GM12878 (cell line): ENCODE results near the gene PSENEN. TPM values are rescaled to one million over a fixed set of nuclear protein-coding genes. Genes with fewer than 3 reads are reported as not detected.

ENCODE experiments used
- E2F4 ChIP-seq: IDR thresholded peaks from 2 replicates; pipeline ENCODE4 v1.6.1; 2012; ENCODE audit warnings: low read depth, low read length, improper control_type of control experiment
- FOXM1 ChIP-seq: IDR thresholded peaks from 2 replicates; pipeline ENCODE4 v1.6.1; 2012; ENCODE audit warnings: low read depth, mild to moderate bottlenecking, inconsistent platforms, low read length, moderate library complexity
- GABPA ChIP-seq: IDR thresholded peaks from 2 replicates; pipeline ENCODE4 v1.6.1; 2014; ENCODE audit warnings: antibody characterized with exemption, low read depth, mild to moderate bottlenecking, inconsistent platforms
- MEF2B ChIP-seq: fragments of 450-650 bp; IDR thresholded peaks from 2 replicates; pipeline ENCODE4 v1.6.1; 2018; ENCODE audit warnings: mild to moderate bottlenecking, moderate library complexity; ENCODE audit not compliant: partially characterized antibody, poor library complexity, severe bottlenecking
- MTA2 ChIP-seq: fragments of 450-650 bp; IDR thresholded peaks from 2 replicates; pipeline ENCODE4 v1.6.1; 2016; ENCODE audit warnings: low read depth, mild to moderate bottlenecking, moderate library complexity
- NBN ChIP-seq: fragments of 450-650 bp; IDR thresholded peaks from 2 replicates; pipeline ENCODE4 v1.6.1; 2016
- NFYA ChIP-seq: IDR thresholded peaks from 2 replicates; pipeline ENCODE4 v1.6.1; 2011; ENCODE audit warnings: low read depth, mild to moderate bottlenecking, low read length, improper control_type of control experiment, borderline replicate concordance
- NR2C2 ChIP-seq: IDR thresholded peaks from 2 replicates; pipeline ENCODE4 v1.6.1; 2011; ENCODE audit warnings: borderline replicate concordance, low read depth; ENCODE audit not compliant: control insufficient read depth, insufficient read length
- PBX3 ChIP-seq: IDR thresholded peaks from 2 replicates; pipeline ENCODE4 v1.6.1; 2011; ENCODE audit warnings: mild to moderate bottlenecking, low read depth, low read length, moderate library complexity; ENCODE audit not compliant: insufficient replicate concordance
- RFX5 ChIP-seq: IDR thresholded peaks from 2 replicates; pipeline ENCODE4 v1.6.1; 2011; ENCODE audit warnings: low read depth, low read length, improper control_type of control experiment
- SIX5 ChIP-seq: IDR thresholded peaks from 2 replicates; pipeline ENCODE4 v1.6.1; 2011; ENCODE audit warnings: mild to moderate bottlenecking, low read depth, low read length, moderate library complexity; ENCODE audit not compliant: severe bottlenecking
- SMC3 ChIP-seq: IDR thresholded peaks from 2 replicates; pipeline ENCODE4 v1.6.1; 2011; ENCODE audit warnings: low read length, improper control_type of control experiment, borderline replicate concordance
- TCF7 ChIP-seq: IDR thresholded peaks from 2 replicates; pipeline ENCODE4 v1.6.1; 2014; ENCODE audit warnings: antibody characterized with exemption, borderline replicate concordance
- ZBTB40 ChIP-seq: fragments of 450-650 bp; IDR thresholded peaks from 2 replicates; pipeline ENCODE4 v1.6.1; 2016; ENCODE audit warnings: mild to moderate bottlenecking, moderate library complexity, borderline replicate concordance
- ZNF24 ChIP-seq: fragments of 450-650 bp; IDR thresholded peaks from 2 replicates; pipeline ENCODE4 v1.6.1; 2017; ENCODE audit warnings: antibody characterized with exemption, mild to moderate bottlenecking
- ZNF384 ChIP-seq: IDR thresholded peaks from 2 replicates; pipeline ENCODE4 v1.6.1; 2012; ENCODE audit warnings: low read depth, mild to moderate bottlenecking, low read length, improper control_type of control experiment, borderline replicate concordance
- polyA plus RNA-seq, 11 experiments: library from polyadenylated mRNA; depleted of rRNA in 4 of 11; unstranded in 6 of 11; stranded (reverse) in 5 of 11; fragments of >200 nt; fragmentation: Nextera tagmentation in 4 of 11; fragmentation: Illumina TruSeq in 1 of 11; extraction: Ambion mirVana in 4 of 11; extraction: Trizol in 1 of 11; gene quantifications; 1 replicate in 1 of 11; 2 replicates in 10 of 11; pipeline versions ENCODE4 v1.2.1 to v1.2.3, GENCODE V29; 2011 to 2016; ENCODE audit warnings: inconsistent platforms in 2 of 11, missing spikeins in 2 of 11, low read depth in 1 of 11
- total RNA-seq, 4 experiments: library from RNA; depleted of rRNA in 3 of 4; stranded (reverse); fragments of >200 nt in 3 of 4; fragmentation: Illumina TruSeq in 1 of 4; extraction: Trizol in 1 of 4; gene quantifications; 2 replicates each; pipeline versions ENCODE4 v1.2.1 to v1.2.3, GENCODE V29; 2013 to 2021
- TF ChIP-seq, protein P1 (sequence below): IDR thresholded peaks from 2 replicates; pipeline ENCODE4 v1.6.1; 2012; ENCODE audit warnings: low read length, inconsistent platforms
- TF ChIP-seq, protein P2 (sequence below): fragments of 450-650 bp; IDR thresholded peaks from 2 replicates; pipeline ENCODE4 v1.6.1; 2017; ENCODE audit warnings: antibody characterized with exemption, mild to moderate bottlenecking, moderate library complexity

Gene PSENEN
- total and polyA plus RNA-seq, 10 of the 15 experiments (the other 5 are each of a cell fraction or from before 2014, with no cell fraction given): 14.4 to 178 (median 43.5) TPM

GRCh38 chr19:35702223-35703012, 43.0 kb upstream of the PSENEN start (continued):
- TF ChIP-seq PBX3 (peak; percentile 100), GABPA (no peak), MTA2 (peak; percentile 29; the same call in 1 of the 2 replicates), NR2C2 (no peak), NFYA (peak; percentile 73), MEF2B (peak; percentile 26), TCF7 (no peak), ZBTB40 (0 out of 2 replicates have a peak, but pooled peaks have one; percentile 2), NBN (peak; percentile 79), FOXM1 (0 out of 2 replicates have a peak, but pooled peaks have one; percentile 15), SIX5 (no peak), ZNF384 (no peak), SMC3 (0 out of 2 replicates have a peak, but pooled peaks have one; percentile 1), E2F4 (no peak), ZNF24 (no peak), RFX5 (peak; percentile 54)
- TF ChIP-seq, protein P1, sequence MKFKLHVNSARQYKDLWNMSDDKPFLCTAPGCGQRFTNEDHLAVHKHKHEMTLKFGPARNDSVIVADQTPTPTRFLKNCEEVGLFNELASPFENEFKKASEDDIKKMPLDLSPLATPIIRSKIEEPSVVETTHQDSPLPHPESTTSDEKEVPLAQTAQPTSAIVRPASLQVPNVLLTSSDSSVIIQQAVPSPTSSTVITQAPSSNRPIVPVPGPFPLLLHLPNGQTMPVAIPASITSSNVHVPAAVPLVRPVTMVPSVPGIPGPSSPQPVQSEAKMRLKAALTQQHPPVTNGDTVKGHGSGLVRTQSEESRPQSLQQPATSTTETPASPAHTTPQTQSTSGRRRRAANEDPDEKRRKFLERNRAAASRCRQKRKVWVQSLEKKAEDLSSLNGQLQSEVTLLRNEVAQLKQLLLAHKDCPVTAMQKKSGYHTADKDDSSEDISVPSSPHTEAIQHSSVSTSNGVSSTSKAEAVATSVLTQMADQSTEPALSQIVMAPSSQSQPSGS: no peak
- TF ChIP-seq, protein P2, sequence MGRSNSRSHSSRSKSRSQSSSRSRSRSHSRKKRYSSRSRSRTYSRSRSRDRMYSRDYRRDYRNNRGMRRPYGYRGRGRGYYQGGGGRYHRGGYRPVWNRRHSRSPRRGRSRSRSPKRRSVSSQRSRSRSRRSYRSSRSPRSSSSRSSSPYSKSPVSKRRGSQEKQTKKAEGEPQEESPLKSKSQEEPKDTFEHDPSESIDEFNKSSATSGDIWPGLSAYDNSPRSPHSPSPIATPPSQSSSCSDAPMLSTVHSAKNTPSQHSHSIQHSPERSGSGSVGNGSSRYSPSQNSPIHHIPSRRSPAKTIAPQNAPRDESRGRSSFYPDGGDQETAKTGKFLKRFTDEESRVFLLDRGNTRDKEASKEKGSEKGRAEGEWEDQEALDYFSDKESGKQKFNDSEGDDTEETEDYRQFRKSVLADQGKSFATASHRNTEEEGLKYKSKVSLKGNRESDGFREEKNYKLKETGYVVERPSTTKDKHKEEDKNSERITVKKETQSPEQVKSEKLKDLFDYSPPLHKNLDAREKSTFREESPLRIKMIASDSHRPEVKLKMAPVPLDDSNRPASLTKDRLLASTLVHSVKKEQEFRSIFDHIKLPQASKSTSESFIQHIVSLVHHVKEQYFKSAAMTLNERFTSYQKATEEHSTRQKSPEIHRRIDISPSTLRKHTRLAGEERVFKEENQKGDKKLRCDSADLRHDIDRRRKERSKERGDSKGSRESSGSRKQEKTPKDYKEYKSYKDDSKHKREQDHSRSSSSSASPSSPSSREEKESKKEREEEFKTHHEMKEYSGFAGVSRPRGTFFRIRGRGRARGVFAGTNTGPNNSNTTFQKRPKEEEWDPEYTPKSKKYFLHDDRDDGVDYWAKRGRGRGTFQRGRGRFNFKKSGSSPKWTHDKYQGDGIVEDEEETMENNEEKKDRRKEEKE: no peak
